Lower lobe of right lung (tissue), 2 donors: Measurements from ENCODE around the gene RAPGEF5. TPM values are rescaled to one million over a fixed set of nuclear protein-coding genes. Genes with fewer than 3 reads are reported as not detected.

Experiments used
- ATAC-seq, 2 donors: fragments of 200-7000 bp; cut with Tn5 transposase; one replicate each; pipeline ENCODE4 v1.9.1; 2020 to 2022; ENCODE audit warnings: mild to moderate bottlenecking in 2 of 2, moderate library complexity in 2 of 2
- DNase-seq: peaks from one replicate; pipeline ENCODE4 v3.0.0-alpha.2; 2020
- H3K27ac ChIP-seq: fragments of 200-600 bp; one replicate; pipeline ENCODE4 v1.8.0; 2022
- H3K27me3 ChIP-seq: fragments of 200-600 bp; one replicate; pipeline ENCODE4 v1.8.0; 2022; ENCODE audit warnings: low read depth
- H3K36me3 ChIP-seq: fragments of 200-600 bp; one replicate; pipeline ENCODE4 v1.8.0; 2022; ENCODE audit warnings: mild to moderate bottlenecking
- H3K4me1 ChIP-seq: fragments of 200-600 bp; one replicate; pipeline ENCODE4 v1.8.0; 2022
- H3K4me3 ChIP-seq: fragments of 200-600 bp; one replicate; pipeline ENCODE4 v1.8.0; 2022; ENCODE audit warnings: mild to moderate bottlenecking
- H3K9me3 ChIP-seq: fragments of 200-600 bp; one replicate; pipeline ENCODE4 v1.8.0; 2022
- CTCF ChIP-seq: fragments of 200-600 bp; IDR thresholded peaks from one replicate; pipeline ENCODE4 v1.8.0; 2022; ENCODE audit warnings: antibody characterized with exemption, mild to moderate bottlenecking
- intact Hi-C: fragments of 100-400 bp; cut with DNase I; formaldehyde crosslinking; loops from one replicate; pipeline ENCODE4 v1.11.0; 2022
- long read RNA-seq: library from polyadenylated mRNA; unstranded; transcript quantifications from one replicate; pipeline ENCODE4 v2.0.0, GENCODE V29; 2021
- total RNA-seq: library from RNA; stranded (reverse); fragmentation: NEBNext Ultra II Directional; extraction: Animal tissue kit (Norgen Biotek cat#: 25700); gene quantifications from one replicate; pipeline ENCODE4 v1.2.1, GENCODE V29; 2021
- donor health status: DM: no; HTN: yes; CAD: no; lungs with severe emphysema.

Gene RAPGEF5
- 85.1 TPM for total RNA-seq
- long read RNA-seq, partial matches to known transcripts: 18 of 28 reads
- long read RNA-seq, other reads (novel, unspliced or antisense): 10 of 28 reads

DNA sequence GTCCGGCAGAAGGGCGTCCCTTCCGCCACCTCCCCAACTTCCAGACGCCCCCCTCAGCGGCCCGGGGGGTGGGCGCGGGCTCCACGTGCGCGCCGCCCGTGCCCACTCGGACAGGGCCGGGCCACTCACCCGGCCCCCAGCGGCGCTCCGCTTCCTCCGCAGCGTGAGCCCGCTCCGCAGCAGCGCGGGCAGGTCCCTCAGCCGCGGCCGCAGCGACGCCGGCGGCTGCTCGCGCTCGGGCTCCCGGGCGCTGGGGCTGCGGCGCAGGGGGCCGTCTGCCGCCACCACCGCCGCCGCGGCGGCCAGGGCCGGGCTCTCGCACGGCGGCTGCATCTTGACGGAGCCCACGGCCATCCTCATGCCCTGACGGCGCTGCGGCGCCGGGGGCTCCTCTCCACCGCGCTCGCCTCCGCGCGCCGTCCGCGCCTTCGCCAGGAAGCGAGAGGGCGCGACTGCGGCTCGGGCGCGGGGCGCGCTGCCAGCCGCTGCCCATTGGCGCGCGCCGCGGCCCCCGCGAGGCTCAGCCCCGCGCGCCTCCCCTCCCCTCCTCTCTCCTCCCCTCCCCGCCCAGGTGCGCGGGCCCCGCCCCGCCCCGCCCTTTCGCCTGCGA, at the start of gene RAPGEF5:
TSS of gene RAPGEF5 (minus strand) at position 454 of the 610 bp plus-strand sequence. CDS start at position 360, 94 bp downstream.
- peaks cover 7% of the 10 kb centered on the region for H3K27me3 ChIP-seq
- no peaks in the 10 kb centered on the region for H3K36me3 ChIP-seq
- no peak for TF ChIP-seq CTCF
- DNase-seq (peak; percentile 58), ATAC-seq (peak; percentile 87 to 91)
- H3K9me3 ChIP-seq: peaks cover 6% of the 10 kb centered on the region
- H3K27ac ChIP-seq: no peak within 1 kb of the TSS
- intact Hi-C loops: no loop called here
- peak within 1 kb of the TSS; percentile 58 for H3K4me3 ChIP-seq
- peaks cover 16% of the 10 kb centered on the region for H3K4me1 ChIP-seq

GRCh38 chr7:22406715-22407114, 49.8 kb upstream of the RAPGEF5 start:
- ATAC-seq: no peak

DNA sequence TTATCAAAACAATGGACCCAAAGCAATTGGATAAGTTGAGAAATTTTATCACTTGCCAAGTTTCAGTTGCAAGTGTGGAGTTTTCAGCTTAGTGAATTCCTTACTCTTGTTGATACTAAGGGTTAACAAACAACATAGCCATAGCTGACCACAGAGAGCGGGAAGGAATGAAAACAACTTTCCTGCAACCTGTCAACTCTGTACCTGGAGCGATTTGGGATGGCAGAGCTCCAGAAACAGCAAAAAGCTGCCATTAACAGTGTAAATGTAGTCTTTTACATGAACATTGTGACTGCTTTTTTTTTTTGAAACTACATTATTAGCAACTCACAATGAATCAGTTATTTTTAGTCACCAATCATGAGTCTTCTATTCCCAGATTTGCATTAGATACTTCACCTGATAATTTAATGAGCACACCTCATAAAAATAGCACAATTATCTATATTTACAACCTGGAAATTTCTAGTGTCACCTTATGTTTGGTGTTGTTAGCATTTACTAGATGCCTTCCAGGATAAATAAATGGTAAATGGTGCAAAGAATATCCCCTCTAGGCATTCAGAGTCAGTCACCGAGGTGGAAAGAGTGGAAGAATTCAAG, 47.6 kb upstream of the RAPGEF5 start:
- H3K4me1 ChIP-seq: no peaks in the 10 kb centered on the region
- H3K4me3 ChIP-seq: no peak overlapping the region
- TF ChIP-seq CTCF: no peak
- no peaks in the 10 kb centered on the region for H3K9me3 ChIP-seq
- H3K36me3 ChIP-seq: no peaks in the 10 kb centered on the region
- intact Hi-C loops: no loop called here
- DNase-seq: no peak
- H3K27me3 ChIP-seq: no peaks in the 10 kb centered on the region
- no peak overlapping the region for H3K27ac ChIP-seq
- ATAC-seq: no peak

More at GRCh38 chr7:22406715-22407114, 49.8 kb upstream of the RAPGEF5 start:
- H3K36me3 ChIP-seq: no peaks in the 10 kb centered on the region
- TF ChIP-seq CTCF: no peak
- H3K4me1 ChIP-seq: no peaks in the 10 kb centered on the region
- H3K4me3 ChIP-seq: no peak overlapping the region
- no peaks in the 10 kb centered on the region for H3K27me3 ChIP-seq
- DNase-seq: no peak
- H3K9me3 ChIP-seq: no peaks in the 10 kb centered on the region
- intact Hi-C loops: no loop called here
- H3K27ac ChIP-seq: no peak overlapping the region

GRCh38 chr7:22403344-22403743, 46.4 kb upstream of the RAPGEF5 start:
- Histone ChIP-seq H3K27me3 (no peaks in the 10 kb centered on the region), H3K4me3 (no peak overlapping the region), H3K36me3 (no peaks in the 10 kb centered on the region), H3K27ac (no peak overlapping the region), H3K4me1 (no peaks in the 10 kb centered on the region), H3K9me3 (no peaks in the 10 kb centered on the region)
- DNase-seq: no peak
- no peak for TF ChIP-seq CTCF
- intact Hi-C loops: no loop called here
- no peak for ATAC-seq

GRCh38 chr7:22402250-22402649, 45.3 kb upstream of the RAPGEF5 start:
- ATAC-seq: no peak
- no peak for TF ChIP-seq CTCF
- no peaks in the 10 kb centered on the region for H3K9me3 ChIP-seq
- no peaks in the 10 kb centered on the region for H3K36me3 ChIP-seq
- no peak overlapping the region for H3K4me3 ChIP-seq
- intact Hi-C loops: no loop called here
- H3K27me3 ChIP-seq: no peaks in the 10 kb centered on the region
- DNase-seq: no peak
- no peak overlapping the region for H3K27ac ChIP-seq
- no peaks in the 10 kb centered on the region for H3K4me1 ChIP-seq
